Bone marrow (tissue), 2 donors: ENCODE results near the gene IGHMBP2.
"Not testable (repeated sequence)": the region's sequence is repeated elsewhere in the genome, so short reads cannot be mapped to it uniquely, and the experiment has no call there.

Experiments used
- DNase-seq, 2 donors: peaks; one replicate each; lab custom pipeline; 2025; lab: John Stamatoyannopoulos, UW

IGHMBP2 gene

DNA sequence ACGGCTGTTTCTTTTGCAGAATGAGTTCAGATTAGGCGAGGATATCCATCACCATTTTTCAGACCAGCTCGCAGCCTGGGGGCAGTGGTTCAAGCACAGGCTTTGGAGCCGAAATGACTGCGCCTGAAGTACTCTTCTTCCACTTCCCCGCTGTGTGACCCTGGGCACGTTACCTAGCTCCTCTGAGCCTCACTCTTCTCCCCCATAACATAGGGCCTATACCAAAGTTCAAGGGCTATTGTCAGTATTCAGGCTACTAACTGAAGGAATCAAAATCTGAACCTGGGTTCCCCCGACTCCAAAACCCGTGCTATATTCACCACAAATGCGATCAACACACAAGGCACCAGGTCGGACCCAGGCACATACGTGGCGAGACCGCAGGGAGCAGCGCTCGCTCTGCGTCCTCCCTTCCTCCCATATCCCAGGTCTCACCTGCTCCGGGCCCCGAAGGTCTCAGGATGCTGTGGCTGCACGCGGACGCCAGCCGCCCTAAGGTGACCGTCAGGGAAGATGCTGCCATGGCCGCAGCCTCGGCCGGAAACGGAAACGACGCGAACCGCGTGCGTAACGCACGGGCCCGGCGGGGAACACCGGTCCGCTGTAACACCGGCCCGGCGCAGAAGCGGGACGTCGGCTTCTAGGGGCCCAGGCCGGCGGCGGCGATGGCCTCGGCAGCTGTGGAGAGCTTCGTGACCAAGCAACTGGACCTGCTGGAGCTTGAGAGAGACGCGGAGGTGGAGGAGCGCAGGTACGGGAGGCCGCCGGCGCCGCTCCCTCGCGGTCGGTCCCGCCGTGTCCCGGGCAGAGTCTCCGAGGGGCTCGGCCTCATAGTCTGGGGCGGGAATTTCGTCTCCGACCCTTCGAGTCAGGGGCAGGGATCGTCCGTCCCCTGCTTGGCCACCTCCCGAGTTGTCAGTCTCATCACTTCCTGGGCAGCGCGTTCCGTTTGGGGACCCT is at the start of gene IGHMBP2, which contains the start of gene MRPL21:
Gene IGHMBP2 (plus strand): TSS at position 604 of the 960 bp plus-strand sequence. CDS start 62 bp downstream, at position 666.
Gene MRPL21 (minus strand): TSS at position 545 of the 960 bp plus-strand sequence. CDS start 22 bp downstream, at position 523.
- peak; percentile 58 to 72 for DNase-seq

DNA sequence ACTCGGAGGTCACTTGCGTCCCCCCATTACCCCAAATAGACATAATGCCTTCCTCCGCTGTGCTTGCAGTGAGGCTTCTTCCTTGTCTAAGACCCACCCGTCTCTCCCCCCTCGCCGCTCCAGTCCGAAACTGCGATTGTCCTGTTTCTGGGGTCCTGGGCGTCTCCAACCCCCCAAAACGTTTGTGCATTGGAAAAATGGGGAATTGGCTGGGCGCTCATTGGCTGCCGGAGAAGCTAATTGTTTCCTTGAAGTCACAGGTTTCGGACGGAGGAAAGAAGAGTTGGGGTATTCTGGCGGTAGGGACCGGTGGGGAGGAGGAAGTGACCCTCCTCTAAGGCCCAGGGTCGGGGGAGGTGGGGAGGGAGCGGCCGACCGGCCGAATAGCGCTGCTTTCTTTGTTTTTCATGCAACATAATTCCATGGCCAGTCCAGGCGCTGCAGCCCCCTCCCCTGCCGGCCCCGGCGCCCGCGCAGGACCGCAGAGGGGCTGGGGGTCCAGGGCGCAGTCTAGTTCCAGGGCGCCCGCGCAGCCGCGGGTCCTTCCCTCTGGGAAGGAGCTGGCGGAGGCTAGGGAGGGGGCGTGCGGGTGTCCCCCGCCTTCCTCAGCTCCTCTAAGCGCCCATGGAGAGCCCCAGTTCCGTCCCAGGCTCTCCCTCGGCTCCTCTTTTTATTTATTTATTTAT is 49.3 kb upstream of the IGHMBP2 start:
- DNase-seq = no peak

DNA sequence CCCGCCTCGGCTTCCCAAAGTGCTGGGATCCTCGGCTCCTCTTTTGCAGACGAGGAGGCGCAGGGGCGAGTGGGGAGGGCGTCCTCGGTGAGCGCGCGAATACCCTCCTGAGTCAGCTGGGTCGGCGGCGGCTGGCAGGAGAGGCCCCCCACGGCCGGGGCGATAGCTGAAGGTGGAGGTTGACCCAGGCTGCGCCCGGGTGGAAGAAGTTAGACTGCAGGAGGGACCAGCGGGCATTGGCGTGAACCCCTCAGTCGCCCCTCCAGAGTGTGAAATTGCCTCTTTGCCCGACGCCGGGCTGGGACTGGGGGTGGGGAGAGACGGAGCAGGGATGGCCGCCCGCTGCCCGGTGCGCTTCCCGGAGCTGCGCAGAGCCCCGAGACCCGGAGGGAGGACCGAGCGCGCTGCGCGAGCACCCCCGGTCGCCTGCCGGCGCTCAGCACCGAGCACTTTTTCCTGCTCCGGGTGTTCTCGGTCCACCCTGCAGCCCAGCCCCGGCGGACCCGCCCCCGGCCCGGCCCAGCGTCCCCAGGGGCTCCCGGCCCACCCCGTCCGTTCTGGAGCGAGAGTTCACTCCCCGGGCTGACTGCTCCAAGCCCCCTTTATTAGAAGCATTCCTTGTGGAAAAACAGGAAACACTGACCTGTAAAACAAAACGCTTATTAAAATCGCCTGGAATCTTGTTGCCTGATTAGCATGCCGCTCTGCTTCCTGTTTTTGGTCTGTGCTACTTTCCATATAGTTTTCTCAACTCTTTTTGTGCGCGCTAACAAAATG is 48.3 kb upstream of the IGHMBP2 start:
- DNase-seq = peak; percentile 33 to 40

DNA sequence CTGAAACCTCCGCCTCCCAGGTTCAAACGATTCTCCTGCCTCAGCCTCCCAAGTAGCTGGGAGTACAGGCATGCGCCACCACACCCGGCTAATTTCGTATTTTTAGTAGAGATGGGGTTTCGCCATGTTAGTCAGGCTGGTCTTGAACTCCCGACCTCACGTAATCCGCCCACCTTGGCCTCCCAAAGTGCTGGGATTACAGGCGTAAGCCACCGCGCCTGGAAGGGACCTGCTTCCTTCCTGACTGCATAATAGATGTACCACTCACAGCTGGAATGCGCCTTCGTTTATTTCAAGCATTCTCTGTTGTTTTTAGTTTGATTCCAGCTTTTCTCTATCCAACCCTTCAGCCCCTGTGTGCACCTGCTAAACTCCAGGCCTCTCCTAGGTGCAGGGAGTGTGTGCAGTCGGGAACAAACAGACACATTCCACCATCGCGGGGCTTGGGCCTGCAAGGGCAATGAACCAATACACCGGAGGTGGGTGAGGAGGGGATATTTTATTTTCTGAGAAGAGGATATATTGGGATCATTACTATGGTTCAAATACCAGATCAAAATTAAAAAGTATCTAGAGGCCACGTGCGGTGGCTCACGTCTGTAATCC is 47.2 kb upstream of the IGHMBP2 start:
- not testable (repeated sequence) for DNase-seq

DNA sequence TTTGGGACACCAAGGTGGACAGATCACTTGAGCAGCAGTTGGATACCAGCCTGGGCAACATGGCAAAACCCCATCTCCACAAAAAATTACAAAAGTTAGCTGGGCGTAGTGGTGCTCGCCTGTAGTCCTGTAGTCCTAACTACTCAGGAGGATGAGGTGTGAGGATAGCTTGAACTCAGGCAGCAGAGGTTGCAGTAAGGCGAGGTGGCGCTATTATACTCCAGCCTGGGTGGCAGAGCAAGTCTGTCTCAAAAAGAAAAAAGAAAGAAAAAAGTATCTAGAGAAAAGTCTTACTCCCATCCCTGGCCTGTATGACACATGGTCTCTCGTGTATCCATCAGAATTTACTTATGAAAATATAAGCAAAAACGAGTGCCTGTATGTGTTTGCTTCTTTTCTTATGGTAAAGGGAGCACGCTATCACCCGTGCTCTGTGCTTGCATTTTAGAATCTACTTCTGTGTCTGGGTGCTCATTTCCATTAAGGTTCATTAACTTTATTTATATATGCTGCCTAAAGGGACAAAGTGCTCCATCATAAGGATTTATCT is 46.6 kb upstream of the IGHMBP2 start:
- no peak for DNase-seq

DNA sequence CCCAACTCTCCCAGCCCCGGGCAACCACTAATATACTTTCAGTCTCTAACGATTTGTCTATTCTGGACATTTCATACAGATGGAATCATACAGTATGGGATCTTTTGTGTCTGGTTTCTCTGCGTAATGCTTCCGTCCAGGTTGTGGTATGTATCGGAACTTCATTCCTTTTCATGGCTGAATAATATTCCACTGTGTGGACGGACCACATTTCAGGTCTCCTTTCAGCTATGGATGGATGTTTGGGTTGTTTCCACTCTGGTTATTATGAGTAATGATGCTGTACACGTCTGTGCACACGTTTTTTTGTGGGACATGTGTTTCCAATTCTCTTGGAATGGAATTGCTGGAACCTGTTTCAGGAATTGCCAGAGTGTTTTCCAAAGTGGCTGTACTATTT is 44.6 kb upstream of the IGHMBP2 start:
- DNase-seq = no peak

DNA sequence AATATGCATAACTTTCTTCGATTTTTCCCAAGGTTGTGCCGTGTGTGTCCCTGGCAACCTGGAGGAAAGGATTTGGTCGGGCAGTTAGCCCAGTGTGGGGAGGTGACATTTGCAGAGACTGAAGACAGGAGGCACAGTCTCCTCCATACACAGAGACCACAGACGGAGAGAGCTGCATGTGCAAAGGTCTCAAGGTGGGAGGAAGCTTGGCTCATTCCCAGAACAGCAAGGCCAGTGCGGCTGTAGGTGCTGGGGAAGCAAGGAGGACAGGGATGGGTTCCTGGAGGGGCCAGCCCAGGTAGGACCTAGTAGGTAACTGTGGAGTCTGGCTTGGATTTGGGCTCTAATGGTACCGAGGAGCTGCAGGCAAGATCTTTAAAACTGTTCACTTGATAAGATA is 41.3 kb upstream of the IGHMBP2 start:
- DNase-seq = no peak

DNA sequence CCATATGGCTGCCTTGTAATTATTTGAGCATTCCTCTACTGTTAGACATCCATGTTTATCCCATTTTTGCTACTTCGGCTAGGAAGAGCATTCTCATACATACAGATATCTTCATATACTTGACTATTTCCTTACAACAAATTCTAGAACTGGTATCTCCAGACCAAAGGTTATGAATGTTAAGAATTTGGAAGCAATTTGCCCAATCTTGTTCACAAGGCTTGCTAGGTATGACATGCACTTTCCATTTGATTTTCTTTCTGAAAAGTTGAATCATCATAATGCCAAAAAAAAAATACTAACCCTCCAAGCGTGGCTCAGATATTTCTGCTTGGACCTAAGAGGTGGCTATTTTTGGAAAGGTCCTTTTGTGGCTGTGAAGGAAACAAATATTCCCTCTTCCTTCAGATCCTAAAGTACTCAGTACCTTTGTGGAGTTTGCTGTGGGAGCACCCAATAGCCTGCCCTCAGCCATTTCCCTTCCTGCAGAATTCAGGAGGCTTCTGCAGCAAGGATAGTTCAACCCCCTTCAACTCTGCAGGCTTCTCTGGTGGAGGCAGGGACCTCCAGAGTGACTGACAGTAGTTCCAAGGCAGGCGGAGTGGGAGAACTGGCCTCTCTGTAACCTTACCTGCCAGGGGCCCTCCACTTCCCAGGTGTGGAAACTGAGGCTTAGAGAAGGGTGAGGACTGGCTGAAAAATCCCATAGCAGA is 40.0 kb upstream of the IGHMBP2 start:
- no peak for DNase-seq

DNA sequence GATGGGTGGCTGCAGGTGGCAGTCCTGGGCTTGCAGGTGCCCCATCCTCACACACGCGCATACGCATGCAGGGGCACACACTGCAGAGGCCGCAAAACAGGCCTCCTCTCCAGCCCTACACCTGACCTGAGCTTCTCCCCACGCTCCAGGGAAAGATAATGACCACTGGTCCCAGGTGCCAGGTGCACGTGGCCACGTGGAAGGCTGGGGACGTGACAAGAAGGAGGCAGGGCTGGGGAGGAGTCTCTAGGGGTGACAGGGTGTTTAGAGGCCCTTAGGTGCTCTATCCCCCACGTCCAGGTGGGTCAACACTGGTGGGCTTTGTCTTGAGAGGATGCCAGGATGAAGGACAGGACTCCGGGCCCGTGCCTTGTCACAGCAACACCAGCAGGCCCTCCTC is 38.5 kb upstream of the IGHMBP2 start:
- no peak for DNase-seq

DNA sequence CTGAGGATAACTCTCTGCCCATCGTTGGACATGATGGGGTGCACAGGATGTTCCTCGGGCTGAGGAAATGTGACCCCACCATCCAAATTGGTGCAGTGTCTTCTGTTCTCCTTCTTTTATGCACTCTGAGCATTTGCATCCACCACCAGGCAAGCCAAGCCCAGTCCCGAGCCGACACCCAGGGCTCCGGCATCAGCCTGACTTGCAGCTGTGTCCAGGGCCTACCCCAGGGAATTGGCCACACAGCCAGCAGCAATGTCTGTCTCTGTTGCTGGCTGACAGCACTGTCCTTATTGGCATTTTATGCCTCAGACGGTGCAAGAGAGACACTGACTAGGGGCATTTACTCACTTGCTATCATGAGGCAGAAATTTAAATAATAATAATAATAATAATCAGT is 36.6 kb upstream of the IGHMBP2 start:
- no peak for DNase-seq

DNA sequence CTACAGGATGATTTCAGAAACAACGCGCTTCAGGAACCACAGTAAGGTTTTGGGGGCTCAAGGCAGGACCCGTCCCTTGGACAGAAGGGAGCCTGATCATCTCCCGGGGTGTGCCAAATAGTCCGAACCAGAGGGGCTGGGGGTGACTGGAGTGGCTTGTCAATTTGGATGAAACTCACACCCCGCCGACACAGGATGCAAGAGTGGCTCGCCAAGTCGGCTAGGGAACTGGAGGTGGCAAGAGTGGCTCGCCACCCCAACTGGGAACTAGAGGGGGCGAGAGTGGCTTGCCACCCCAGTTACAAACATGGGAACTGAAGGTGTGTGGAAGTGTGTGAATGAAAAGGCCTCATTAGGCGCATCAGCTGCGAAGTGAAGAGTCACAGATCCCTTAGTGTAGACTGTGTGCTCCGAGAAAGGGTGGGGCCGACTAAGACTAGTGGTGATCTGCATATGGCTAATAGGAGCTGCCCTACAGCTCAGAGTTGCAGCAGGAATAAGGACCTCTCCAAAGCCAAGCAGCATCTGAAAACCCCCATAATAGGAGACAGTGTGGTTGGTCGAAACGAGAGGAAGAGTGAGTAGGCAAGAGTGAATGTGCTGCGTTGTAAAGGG is 35.4 kb upstream of the IGHMBP2 start:
- DNase-seq = no peak

DNA sequence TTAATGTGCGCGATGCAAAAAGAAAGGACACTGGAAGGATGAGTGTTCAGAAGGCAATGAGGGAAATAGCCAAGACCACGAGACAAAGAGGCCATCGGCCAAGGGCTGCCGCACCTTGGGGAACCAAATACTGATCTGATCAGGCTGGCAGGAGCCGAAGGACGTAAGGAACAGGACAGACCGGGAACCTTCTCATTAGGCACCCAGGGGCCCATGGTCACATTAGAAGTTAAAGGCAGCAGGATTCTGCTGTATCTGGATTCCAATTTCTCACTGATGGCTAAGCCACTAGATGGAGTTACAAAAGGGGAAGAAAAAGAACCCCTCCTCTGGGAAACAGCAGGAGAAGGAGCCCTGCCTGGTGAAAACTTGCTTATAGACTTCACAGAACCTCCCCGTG is 33.2 kb upstream of the IGHMBP2 start:
- no peak for DNase-seq

DNA sequence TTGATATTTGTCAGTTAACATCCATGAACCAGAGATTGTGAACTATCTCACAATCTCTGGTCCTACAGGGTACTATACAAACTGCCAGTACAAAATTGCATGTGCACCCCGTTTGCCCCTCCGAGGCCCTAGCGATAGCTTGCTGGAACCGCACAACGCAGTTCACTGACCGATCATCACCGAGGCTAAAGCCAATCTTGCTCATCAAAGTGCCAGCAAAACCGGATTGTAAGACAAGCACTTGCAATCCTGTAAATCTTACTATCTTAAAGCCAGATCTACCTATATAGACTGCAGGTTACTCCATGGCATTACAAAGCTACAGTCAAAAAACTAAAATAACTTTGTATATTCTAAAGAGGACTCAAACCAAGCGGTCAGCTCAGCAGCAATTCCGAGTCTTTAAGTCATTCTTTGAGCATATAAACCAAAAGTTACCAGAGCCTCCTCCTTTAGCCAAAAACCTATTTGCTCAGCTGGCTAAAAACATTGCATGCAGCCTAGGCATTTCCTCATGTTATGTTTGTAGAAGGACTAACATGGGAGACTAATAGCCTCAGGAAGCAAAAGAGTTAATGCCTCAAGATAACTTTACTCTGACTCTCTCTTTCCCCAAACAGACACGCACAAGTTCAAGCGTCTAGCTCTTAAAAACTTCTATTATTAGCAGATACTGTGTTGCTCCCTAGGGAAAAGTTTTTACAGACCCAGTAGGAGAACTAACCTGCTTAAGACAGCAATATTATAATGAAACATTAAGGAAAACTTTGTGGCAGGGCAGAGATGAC is 31.3 kb upstream of the IGHMBP2 start:
- no peak for DNase-seq

DNA sequence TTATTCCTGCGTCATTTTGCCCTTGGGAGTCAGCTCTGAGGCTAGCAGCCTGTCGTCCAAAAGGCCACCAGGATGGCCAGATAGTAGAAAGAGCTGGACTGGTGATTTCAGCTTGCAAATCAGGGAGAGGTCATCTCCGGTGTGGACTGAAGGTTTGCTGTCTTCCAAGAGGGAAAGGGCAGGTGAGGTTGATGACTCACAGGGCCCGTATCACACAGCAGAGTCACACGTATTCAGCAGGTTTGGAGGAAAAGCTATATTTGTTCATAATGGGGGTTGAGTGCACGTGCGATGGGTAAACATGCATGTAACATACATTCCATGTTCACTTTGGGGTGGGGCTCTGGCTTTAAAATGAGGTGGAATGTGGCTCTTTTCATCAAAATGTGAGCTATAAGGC is 25.7 kb upstream of the IGHMBP2 start:
- DNase-seq = no peak

DNA sequence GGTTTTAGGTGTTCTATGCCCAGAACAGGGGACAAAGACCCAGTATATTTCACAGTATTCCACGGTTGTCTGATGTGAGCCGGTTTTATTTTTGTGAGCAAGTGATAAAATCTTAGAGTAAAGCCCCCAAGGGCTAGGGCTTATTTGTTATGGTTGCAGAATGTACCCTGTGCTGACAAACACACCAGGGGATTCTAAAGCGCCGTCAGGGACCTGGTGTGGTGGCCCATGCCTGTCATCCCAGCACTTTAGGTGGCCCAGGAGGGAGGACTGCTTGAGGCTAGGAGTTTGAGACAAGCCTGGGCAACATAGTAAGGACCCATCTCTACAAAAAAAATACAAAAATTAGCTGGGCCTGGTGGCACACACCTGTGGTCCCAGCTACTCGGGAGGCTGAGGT is 22.8 kb upstream of the IGHMBP2 start:
- no peak for DNase-seq

DNA sequence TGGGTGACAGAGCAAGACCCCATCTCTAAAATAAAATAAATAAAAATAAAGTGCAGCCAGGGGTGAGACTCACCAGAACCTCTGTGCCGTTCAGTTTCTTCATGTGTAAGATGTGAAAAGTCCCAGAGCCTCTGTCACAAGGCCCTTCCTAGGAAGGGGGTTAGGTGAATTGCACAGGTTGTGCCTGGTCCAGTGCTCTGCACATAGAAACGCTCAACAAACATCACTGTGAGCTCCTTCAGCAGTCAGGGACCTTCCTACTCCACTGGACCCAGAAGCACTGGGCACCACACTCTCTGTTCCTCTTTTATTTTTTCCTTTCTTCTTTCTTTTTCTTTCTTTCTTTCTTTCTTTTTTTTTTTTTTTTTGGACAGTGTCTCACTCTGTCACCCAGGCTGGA is 22.4 kb upstream of the IGHMBP2 start:
- DNase-seq = no peak

DNA sequence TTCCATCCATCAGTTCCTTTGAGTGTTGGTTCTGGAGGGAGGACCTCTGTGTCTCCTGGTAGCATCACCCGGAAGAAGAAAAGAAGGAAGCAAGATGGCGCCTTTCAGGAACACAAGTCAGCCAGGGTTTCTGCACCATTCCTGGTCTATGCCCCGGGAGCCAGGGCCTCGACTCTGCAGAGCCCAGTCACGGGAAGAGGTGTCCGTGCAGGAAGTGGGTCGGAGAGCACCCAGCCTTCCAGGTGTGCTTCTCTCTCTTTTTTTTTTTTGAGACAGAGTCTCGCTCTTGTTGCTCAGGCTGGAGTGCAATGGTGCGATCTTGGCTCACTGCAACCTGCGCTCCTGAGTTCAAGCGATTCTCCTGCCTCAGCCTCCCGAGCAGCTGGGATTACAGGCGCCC is 21.3 kb upstream of the IGHMBP2 start:
- no peak for DNase-seq

DNA sequence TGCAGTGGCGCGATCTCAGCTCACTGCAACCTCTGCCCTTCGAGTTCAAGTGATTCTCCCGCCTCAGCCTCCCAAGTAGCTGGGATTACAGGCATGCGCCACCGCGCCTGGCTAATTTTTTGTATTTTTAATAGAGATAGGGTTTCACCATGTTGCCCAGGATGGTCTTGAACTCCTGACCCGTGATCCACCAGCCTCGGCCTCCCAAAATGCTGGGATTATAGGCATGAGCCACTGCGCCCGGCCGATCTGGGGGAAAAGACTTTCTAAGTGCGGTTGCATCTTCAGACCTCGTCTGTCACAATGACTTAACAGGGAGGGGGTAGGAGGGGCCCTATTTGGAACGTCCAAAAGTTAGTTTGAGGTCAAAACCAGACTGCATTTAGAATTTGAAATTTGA is 18.9 kb upstream of the IGHMBP2 start:
- DNase-seq = not testable (repeated sequence)

DNA sequence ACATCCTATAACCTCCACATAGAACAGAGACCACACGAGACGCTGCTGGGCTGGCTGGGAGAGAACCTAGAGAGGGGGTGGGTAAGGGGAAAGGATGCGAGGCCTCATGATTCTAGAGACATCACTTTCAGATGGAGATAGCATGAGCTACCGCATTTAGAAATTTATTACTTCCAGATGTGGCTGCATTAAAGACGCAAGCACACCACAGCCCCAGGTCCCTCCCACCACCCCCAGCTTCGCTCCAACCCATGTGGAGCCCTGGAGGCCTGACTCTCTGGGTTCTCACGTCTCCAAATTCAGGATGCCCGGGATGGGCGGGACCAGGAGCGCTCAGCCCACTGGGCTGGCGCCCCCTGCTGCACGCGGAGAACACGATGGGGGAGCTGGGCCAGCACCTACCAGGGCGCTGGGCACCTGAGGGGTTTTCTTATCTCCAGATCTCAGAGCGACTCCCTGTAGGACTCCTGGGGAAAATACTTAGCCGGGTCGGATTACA is 13.7 kb upstream of the IGHMBP2 start:
- DNase-seq = no peak
